ENCODE results near the gene SYNPO2.

- no peak for TF ChIP-seq GATA2 (IDR thresholded peaks at IDR 0.05; ENCODE audit: low read depth, low read length)
- TF ChIP-seq GATA3 (IDR thresholded peaks at IDR 0.05; ENCODE audit: low read depth, low read length) = no peak
Measured at GRCh38 chr4:118923891-118924290, 35.2 kb downstream of the SYNPO2 start.

Data from SH-SY5Y (cell line).